H1 (cell line): ENCODE data around the gene FGF1. TPM values are rescaled to one million over a fixed set of nuclear protein-coding genes. Genes with fewer than 3 reads are reported as not detected.

Source experiments
- CTCF ChIA-PET: fragments of 300-600 bp; sonication (Branson Sonifier 250); formaldehyde crosslinking; loops from one replicate; lab custom pipeline; 2021; ENCODE audit not compliant: partially characterized antibody; lab: Charles Lee
- POLR2A ChIA-PET: fragments of 300-600 bp; sonication (Branson Sonifier 250); formaldehyde crosslinking; loops from one replicate; lab custom pipeline; 2021; ENCODE audit warnings: inconsistent platforms; ENCODE audit not compliant: partially characterized antibody; lab: Charles Lee
- DNase-seq, 2 experiments: peaks; one replicate each; pipeline versions ENCODE4 v3.0.0 to v3.0.0-alpha.2; 2010 to 2022; ENCODE audit warnings: low spot score in 2 of 2, low read depth in 1 of 2, mixed read lengths in 1 of 2
- FAIRE-seq: peaks from 2 replicates; lab custom pipeline; 2011; peaks lifted over from hg19 to GRCh38; lab: Jason Lieb, UNC
- H2AFZ ChIP-seq: 2 replicates; pipeline ENCODE4 v1.8.1; 2012; ENCODE audit warnings: low read length, inconsistent platforms
- H2AK5ac ChIP-seq: 2 replicates; pipeline ENCODE4 v1.6.1; 2013; ENCODE audit warnings: low read depth, low read length
- H2BK120ac ChIP-seq: replicated peaks from 2 replicates; pipeline ENCODE3; 2013; ENCODE audit warnings: low read depth, low read length, inconsistent platforms
- H2BK12ac ChIP-seq: 2 replicates; pipeline ENCODE4 v1.6.1; 2013; ENCODE audit warnings: low read depth, low read length
- H2BK15ac ChIP-seq: 2 replicates; pipeline ENCODE4 v1.6.1; 2013; ENCODE audit warnings: low read length
- H2BK20ac ChIP-seq: 2 replicates; pipeline ENCODE4 v1.6.1; 2013; ENCODE audit warnings: low read length
- H2BK5ac ChIP-seq: 2 replicates; pipeline ENCODE4 v1.6.1; 2013; ENCODE audit warnings: low read depth, low read length
- H3K14ac ChIP-seq: 2 replicates; pipeline ENCODE4 v1.6.1; 2013; ENCODE audit warnings: inconsistent platforms; ENCODE audit not compliant: insufficient read length
- H3K18ac ChIP-seq: 2 replicates; pipeline ENCODE4 v1.6.1; 2013; ENCODE audit warnings: low read length; ENCODE audit errors: extremely low read depth
- H3K23ac ChIP-seq: 2 replicates; pipeline ENCODE4 v1.6.1; 2013; ENCODE audit warnings: inconsistent platforms; ENCODE audit not compliant: insufficient read length
- H3K23me2 ChIP-seq: 2 replicates; pipeline ENCODE4 v1.6.1; 2013; ENCODE audit warnings: low read depth, low read length
- H3K27ac ChIP-seq: 2 replicates; pipeline ENCODE4 v1.6.1; 2011; ENCODE audit warnings: low read depth, low read length, inconsistent platforms
- H3K27me3 ChIP-seq, 4 experiments: replicated peaks in 1 of 4; 1 replicate in 1 of 4; 2 replicates in 3 of 4; pipeline versions ENCODE4 v1.6.1 to v1.8.1; 2011 to 2013; ENCODE audit warnings: low read length in 3 of 4, mild to moderate bottlenecking in 3 of 4, inconsistent platforms in 2 of 4, mixed read lengths in 2 of 4, moderate library complexity in 1 of 4; ENCODE audit not compliant: control insufficient read depth in 3 of 4, insufficient read depth in 3 of 4; ENCODE audit errors: extremely low read depth in 1 of 4
- H3K36me3 ChIP-seq, 4 experiments: 2 replicates each; pipeline versions ENCODE4 v1.6.1 to v1.8.1; 2011 to 2013; ENCODE audit warnings: mild to moderate bottlenecking in 4 of 4, low read length in 3 of 4, moderate library complexity in 2 of 4, control low read depth in 1 of 4, inconsistent platforms in 1 of 4; ENCODE audit not compliant: insufficient read depth in 4 of 4, control insufficient read depth in 2 of 4
- H3K4ac ChIP-seq: replicated peaks from 2 replicates; pipeline ENCODE3; 2013; ENCODE audit warnings: low read length, low read depth, mixed read lengths, inconsistent platforms; ENCODE audit not compliant: insufficient read length
- H3K4me1 ChIP-seq, 4 experiments: replicated peaks in 1 of 4; 1 replicate in 1 of 4; 2 replicates in 3 of 4; pipeline versions ENCODE4 v1.6.1 to v1.8.1; 2011 to 2013; ENCODE audit warnings: low read length in 3 of 4, inconsistent platforms in 2 of 4, mixed read lengths in 1 of 4; ENCODE audit not compliant: insufficient read depth in 4 of 4, control insufficient read depth in 3 of 4
- H3K4me2 ChIP-seq, 2 experiments: 2 replicates each; pipeline versions ENCODE4 v1.6.1 to v1.8.1; 2011 to 2013; ENCODE audit warnings: low read depth in 2 of 2, low read length in 2 of 2, control low read depth in 1 of 2, inconsistent platforms in 1 of 2, mild to moderate bottlenecking in 1 of 2; ENCODE audit not compliant: insufficient read depth in 1 of 2
- H3K4me3 ChIP-seq, 4 experiments: fragments of 200-600, 300-600 bp in 1 of 4; sonication (generic), shearing (Covaris generic), sonication (Bioruptor Twin) in 1 of 4; 2 replicates each; pipeline versions ENCODE4 v1.5.1 to v1.8.1; 2011 to 2016; ENCODE audit warnings: low read length in 4 of 4, low read depth in 3 of 4, control low read depth in 2 of 4, inconsistent platforms in 2 of 4, mild to moderate bottlenecking in 2 of 4, mixed read lengths in 1 of 4, moderate library complexity in 1 of 4; ENCODE audit not compliant: insufficient read depth in 2 of 4; ENCODE audit errors: extremely low read depth in 1 of 4
- H3K56ac ChIP-seq: replicated peaks from 2 replicates; pipeline ENCODE3; 2013; ENCODE audit warnings: low read depth, mild to moderate bottlenecking, mixed read lengths, low read length, inconsistent platforms; ENCODE audit not compliant: insufficient read length
- H3K79me1 ChIP-seq: 2 replicates; pipeline ENCODE4 v1.6.1; 2013; ENCODE audit warnings: low read depth, low read length, control low read depth
- H3K79me2 ChIP-seq, 2 experiments: 2 replicates each; pipeline versions ENCODE4 v1.6.1 to v1.8.1; 2012 to 2013; ENCODE audit warnings: low read length in 2 of 2, mild to moderate bottlenecking in 2 of 2, inconsistent platforms in 1 of 2; ENCODE audit not compliant: insufficient read depth in 2 of 2, control insufficient read depth in 1 of 2
- H3K9ac ChIP-seq, 4 experiments: replicated peaks in 1 of 4; 1 replicate in 1 of 4; 2 replicates in 3 of 4; pipeline versions ENCODE4 v1.6.1 to v1.8.1; 2011 to 2013; ENCODE audit warnings: low read depth in 3 of 4, low read length in 3 of 4, control low read depth in 2 of 4, mild to moderate bottlenecking in 2 of 4, moderate library complexity in 2 of 4, inconsistent platforms in 1 of 4; ENCODE audit errors: extremely low read depth in 1 of 4
- H3K9me3 ChIP-seq, 2 experiments: 2 replicates each; pipeline versions ENCODE4 v1.6.1 to v1.8.1; 2012 to 2013; ENCODE audit warnings: mild to moderate bottlenecking in 2 of 2, moderate library complexity in 2 of 2, control low read depth in 1 of 2, inconsistent platforms in 1 of 2, low read depth in 1 of 2, low read length in 1 of 2, mixed read lengths in 1 of 2; ENCODE audit not compliant: insufficient read depth in 2 of 2
- H4K20me1 ChIP-seq, 2 experiments: replicated peaks in 1 of 2; 2 replicates each; pipeline versions ENCODE3 to v1.8.1; 2011 to 2013; ENCODE audit warnings: inconsistent platforms in 2 of 2, low read length in 2 of 2, mild to moderate bottlenecking in 1 of 2; ENCODE audit not compliant: insufficient read depth in 2 of 2, control insufficient read depth in 1 of 2
- H4K5ac ChIP-seq: 2 replicates; pipeline ENCODE4 v1.6.1; 2013; ENCODE audit warnings: low read length, low read depth, mixed read lengths, inconsistent platforms; ENCODE audit not compliant: insufficient read length
- H4K8ac ChIP-seq: 2 replicates; pipeline ENCODE4 v1.8.0; 2013; ENCODE audit warnings: mild to moderate bottlenecking, moderate library complexity, low read length, inconsistent platforms; ENCODE audit not compliant: insufficient read depth; ENCODE audit errors: extremely low read depth
- H4K91ac ChIP-seq: replicated peaks from 2 replicates; pipeline ENCODE3; 2013; ENCODE audit warnings: low read length, mixed read lengths, inconsistent platforms; ENCODE audit not compliant: insufficient read length
- CBX5 ChIP-seq: fragments of 300-800, 300-1000 bp; sonication (generic); IDR thresholded peaks from 2 replicates; pipeline ENCODE4 v1.7.1; 2016; ENCODE audit warnings: antibody characterized with exemption, low read length, low read depth
- EGR1 ChIP-seq: IDR thresholded peaks from 2 replicates; pipeline ENCODE4 v1.6.1; 2011; ENCODE audit warnings: low read depth, low read length, borderline replicate concordance
- HDAC2 ChIP-seq, 2 experiments: fragments of 300-600 bp in 1 of 2; sonication (generic) in 1 of 2; IDR thresholded peaks; 2 replicates each; pipeline ENCODE4 v1.6.1; 2011 to 2012; ENCODE audit warnings: low read depth in 2 of 2, low read length in 2 of 2, mild to moderate bottlenecking in 2 of 2, moderate library complexity in 2 of 2, borderline replicate concordance in 1 of 2, inconsistent platforms in 1 of 2
- POU5F1 ChIP-seq: IDR thresholded peaks from 2 replicates; pipeline ENCODE4 v1.6.1; 2011; ENCODE audit warnings: low read depth, mild to moderate bottlenecking, low read length, moderate library complexity
- WGBS, 2 experiments: shearing (Covaris generic) in 1 of 2; methylation state at CpG; one replicate each; pipeline versions ENCODE4 v1.1.6 to v1.1.7; 2013 to 2015; ENCODE audit warnings: low lambda C conversion rate in 2 of 2, mixed read lengths in 2 of 2, inconsistent platforms in 1 of 2, low coverage in 1 of 2, missing lambda C conversion rate in 1 of 2; ENCODE audit not compliant: insufficient replicate concordance in 2 of 2, insufficient coverage in 1 of 2, insufficient read length in 1 of 2; ENCODE audit errors: extremely low coverage in 1 of 2, missing lambda C conversion rate in 1 of 2; 5-methylcytosine and 5-hydroxymethylcytosine counted together
- polyA plus RNA-seq, 7 experiments: library from polyadenylated mRNA; depleted of rRNA in 3 of 7; stranded (reverse) in 5 of 7; unstranded in 2 of 7; fragments of >200 nt in 5 of 7; fragments of 200-250 nt in 2 of 7; gene quantifications; 1 replicate in 5 of 7; 2 replicates in 1 of 7; 4 replicates in 1 of 7; pipeline versions ENCODE4 v1.2.1 to v1.2.3, GENCODE V29; 2011 to 2013; ENCODE audit warnings: missing spikeins in 2 of 7, mixed read lengths in 2 of 7
- total RNA-seq: library from RNA; stranded (reverse); fragmentation: NEBNext Ultra II Directional; extraction: Animal tissue kit (Norgen Biotek cat#: 25700); gene quantifications from 2 replicates; pipeline ENCODE4 v1.2.1, GENCODE V29; 2021

The FGF1 gene
- total and polyA plus RNA-seq, 2 of the 8 experiments (the other 6 are each of a cell fraction or from before 2014, with no cell fraction given), result 0.30 to 0.50 TPM

GRCh38 chr5:142586552-142586951 is 99.3 kb downstream of the FGF1 start:
- Histone ChIP-seq H2BK12ac (no peak overlapping the region), H3K4ac (no peak overlapping the region), H3K4me2 (no peak overlapping the region), H3K4me3 (no peak overlapping the region), H3K56ac (no peak overlapping the region), H3K36me3 (no peaks in the 10 kb centered on the region), H2BK15ac (no peak overlapping the region), H3K27me3 (no peaks in the 10 kb centered on the region), H3K79me2 (no peaks in the 10 kb centered on the region), H2BK120ac (no peak overlapping the region), H3K14ac (no peak overlapping the region), H4K5ac (no peak overlapping the region), H2BK5ac (no peak overlapping the region), H3K23ac (no peak overlapping the region), H3K9me3 (no peaks in the 10 kb centered on the region), H3K18ac (no peak overlapping the region), H3K9ac (no peak overlapping the region), H2AK5ac (no peak overlapping the region), H3K23me2 (no peaks in the 10 kb centered on the region), H3K27ac (no peak overlapping the region), H3K4me1 (no peaks in the 10 kb centered on the region), H4K20me1 (no peaks in the 10 kb centered on the region), H2BK20ac (no peak overlapping the region), H4K91ac (no peak overlapping the region), H2AFZ (no peak overlapping the region), H3K79me1 (no peaks in the 10 kb centered on the region), H4K8ac (no peak overlapping the region)
- ChIA-PET CTCF (interaction anchor here (0.7 to 4.6 kb wide), 21 partner anchors 9 to 463 kb away, joined by 3 to 68 read pairs (median 4); no protein-coding TSS in a partner anchor), POLR2A (interaction anchor here (1.4 kb wide), 1 partner anchor 115 kb away, joined by 3 read pairs; no protein-coding TSS in a partner anchor)
- no peak for FAIRE-seq
- 82% methylated on average over 4 of the region's 4 CpGs; no CpG with 5 or more reads in 1 of the 2 experiments for WGBS, 2 experiments
- DNase-seq, result no peak
- TF ChIP-seq EGR1 (no peak), POU5F1 (no peak), CBX5 (no peak), HDAC2 (IDR thresholded peaks at IDR 0.05; ENCODE audit: borderline replicate concordance in 1 of 2, low read depth in 2 of 2, low read length in 2 of 2) (no peak)
